GM18861 (cell line): ENCODE data around the gene SPEM1.
A peak's percentile ranks its signal among the peaks of the same experiment; 100 is the strongest.

ENCODE experiments used
- ATAC-seq: cut with Tn5 transposase; IDR thresholded peaks from one replicate; pipeline ENCODE4 v1.9.1; 2021; ENCODE audit not compliant: unreplicated experiment

The SPEM1 gene

GRCh38 chr17:7439462-7440112 is 19.5 kb downstream of the SPEM1 start, which contains the start of gene FGF11:
FGF11 (plus strand) TSS chr17:7439512; CDS start chr17:7439621, 109 bp downstream.
- no peak for ATAC-seq

GRCh38 chr17:7440113-7440833 is 20.1 kb downstream of the SPEM1 start:
- ATAC-seq = no peak

GRCh38 chr17:7440834-7441195 is 20.7 kb downstream of the SPEM1 start:
- no peak for ATAC-seq

GRCh38 chr17:7441266-7441665 is 21.1 kb downstream of the SPEM1 start:
- no peak for ATAC-seq

- no peak for ATAC-seq
These were observed 22.0 kb downstream of the SPEM1 start for GRCh38 chr17:7442142-7442541.

GRCh38 chr17:7443499-7444485 is 23.7 kb downstream of the SPEM1 start:
- ATAC-seq = no peak

GRCh38 chr17:7444682-7445618 is 24.8 kb downstream of the SPEM1 start, which contains the start of gene CHRNB1:
CHRNB1 (plus strand) TSS chr17:7445061; CDS start chr17:7445128, 67 bp downstream.
- ATAC-seq = peak; percentile 48

GRCh38 chr17:7445619-7445968 is 25.5 kb downstream of the SPEM1 start:
- peak; percentile 20 for ATAC-seq

- ATAC-seq = no peak
These were observed 28.3 kb downstream of the SPEM1 start for GRCh38 chr17:7448461-7448860.

- no peak for ATAC-seq
These were observed 39.9 kb downstream of the SPEM1 start for GRCh38 chr17:7459961-7460545.

GRCh38 chr17:7460850-7461660 is 40.9 kb downstream of the SPEM1 start:
- no peak for ATAC-seq

GRCh38 chr17:7462474-7463371 is 42.6 kb downstream of the SPEM1 start:
- no peak for ATAC-seq

- no peak for ATAC-seq
These were observed 43.3 kb downstream of the SPEM1 start for GRCh38 chr17:7463372-7463846.

GRCh38 chr17:7464081-7464480 is 44.0 kb downstream of the SPEM1 start:
- ATAC-seq = no peak

- no peak for ATAC-seq
These were observed 45.6 kb downstream of the SPEM1 start for GRCh38 chr17:7465597-7466275.

- ATAC-seq = no peak
These were observed 46.2 kb downstream of the SPEM1 start for GRCh38 chr17:7466318-7466638.

- no peak for ATAC-seq
These were observed 46.7 kb downstream of the SPEM1 start for GRCh38 chr17:7466639-7467341.
